Smooth muscle cell (in vitro differentiated cells): ENCODE data around the gene RAB44. TPM values are rescaled to one million over a fixed set of nuclear protein-coding genes. Genes with fewer than 3 reads are reported as not detected.

ENCODE experiments used
- DNase-seq: peaks from one replicate; lab custom pipeline; 2025; ENCODE audit not compliant: unreplicated experiment; lab: John Stamatoyannopoulos, UW
- H2AFZ ChIP-seq: fragments of 200-600 bp; sonication (generic); 2 replicates; pipeline ENCODE4 v1.6.0; 2016; ENCODE audit warnings: antibody characterized with exemption, low read depth, mild to moderate bottlenecking
- H3F3A ChIP-seq: fragments of 200-600 bp; sonication (generic); 2 replicates; pipeline ENCODE4 v1.6.0; 2017; ENCODE audit warnings: antibody characterized with exemption, low read depth
- H3K27ac ChIP-seq: fragments of 200-600 bp; sonication (generic); 2 replicates; pipeline ENCODE4 v1.5.1; 2016; ENCODE audit warnings: low read depth, mild to moderate bottlenecking
- H3K27me3 ChIP-seq: fragments of 200-600 bp; sonication (generic); 2 replicates; pipeline ENCODE4 v1.6.1; 2016; ENCODE audit warnings: low read depth, mild to moderate bottlenecking
- H3K36me3 ChIP-seq: fragments of 200-600 bp; sonication (generic); 2 replicates; pipeline ENCODE4 v1.5.1; 2016; ENCODE audit warnings: low read depth
- H3K4me1 ChIP-seq: fragments of 200-600 bp; sonication (generic); 2 replicates; pipeline ENCODE4 v1.5.1; 2016; ENCODE audit warnings: low read depth
- H3K4me2 ChIP-seq: fragments of 200-600 bp; sonication (generic); 2 replicates; pipeline ENCODE4 v1.6.0; 2016; ENCODE audit warnings: mild to moderate bottlenecking
- H3K4me3 ChIP-seq: fragments of 200-600 bp; sonication (generic); 2 replicates; pipeline ENCODE4 v1.5.1; 2016; ENCODE audit warnings: mild to moderate bottlenecking
- H3K79me2 ChIP-seq: fragments of 200-600 bp; sonication (generic); 2 replicates; pipeline ENCODE4 v1.6.0; 2016; ENCODE audit warnings: low read depth, mild to moderate bottlenecking
- H3K9ac ChIP-seq: fragments of 200-600 bp; sonication (generic); 2 replicates; pipeline ENCODE4 v1.6.0; 2016; ENCODE audit warnings: low read depth
- H3K9me3 ChIP-seq: fragments of 200-600 bp; sonication (generic); replicated peaks from 2 replicates; pipeline ENCODE4 v1.5.1; 2016; ENCODE audit warnings: low read depth
- H4K20me1 ChIP-seq: fragments of 200-600 bp; sonication (generic); 2 replicates; pipeline ENCODE4 v1.6.0; 2016; ENCODE audit warnings: low read depth
- CTCF ChIP-seq: fragments of 200-600 bp; sonication (generic); IDR thresholded peaks from 2 replicates; pipeline ENCODE4 v1.5.1; 2017; ENCODE audit warnings: borderline replicate concordance, mild to moderate bottlenecking, antibody characterized with exemption; ENCODE audit not compliant: insufficient read depth, poor library complexity, severe bottlenecking
- WGBS: methylation state at CpG from one replicate; pipeline ENCODE4 v1.1.7; 2016; ENCODE audit warnings: low lambda C conversion rate; 5-methylcytosine and 5-hydroxymethylcytosine counted together
- polyA plus RNA-seq: library from polyadenylated mRNA; unstranded; fragments of >200 nt; fragmentation: Nextera tagmentation; extraction: Ambion mirVana; gene quantifications from 2 replicates; pipeline ENCODE4 v1.2.1, GENCODE V29; 2016
- total RNA-seq: library from RNA; depleted of rRNA; stranded (reverse); fragments of >200 nt; gene quantifications from 2 replicates; pipeline ENCODE4 v1.2.3, GENCODE V29; 2014

RAB44 gene
- total and polyA plus RNA-seq, 2 experiments from 2014 or later, result 0.03 TPM; not detected in 1

GRCh38 chr6:36698196-36698595 lies 570 bp downstream of the RAB44 start:
- no peak for DNase-seq
- Histone ChIP-seq H3K36me3 (no peaks in the 10 kb centered on the region), H3K9ac (no peak overlapping the region), H3K4me2 (no peak overlapping the region), H3K27me3 (no peaks in the 10 kb centered on the region), H3K9me3 (no peaks in the 10 kb centered on the region), H4K20me1 (no peaks in the 10 kb centered on the region), H3K4me1 (no peaks in the 10 kb centered on the region), H2AFZ (no peak overlapping the region), H3K79me2 (no peaks in the 10 kb centered on the region), H3F3A (no peaks in the 10 kb centered on the region), H3K4me3 (no peak overlapping the region), H3K27ac (no peak overlapping the region)
- WGBS, result 91% methylated on average over 6 of the region's 6 CpGs
- TF ChIP-seq CTCF, result no peak

GRCh38 chr6:36698871-36699271 lies 1.2 kb downstream of the RAB44 start:
- Histone ChIP-seq H3K27me3 (no peaks in the 10 kb centered on the region), H3K4me2 (no peak overlapping the region), H3F3A (no peaks in the 10 kb centered on the region), H3K4me3 (no peak overlapping the region), H4K20me1 (no peaks in the 10 kb centered on the region), H2AFZ (no peak overlapping the region), H3K4me1 (no peaks in the 10 kb centered on the region), H3K79me2 (no peaks in the 10 kb centered on the region), H3K27ac (no peak overlapping the region), H3K9me3 (no peaks in the 10 kb centered on the region), H3K9ac (no peak overlapping the region), H3K36me3 (no peaks in the 10 kb centered on the region)
- no peak for TF ChIP-seq CTCF
- 87% methylated on average over 8 of the region's 8 CpGs for WGBS
- DNase-seq, result no peak

GRCh38 chr6:36699348-36699747 lies 1.7 kb downstream of the RAB44 start:
- Histone ChIP-seq H3K27me3 (no peaks in the 10 kb centered on the region), H3K36me3 (no peaks in the 10 kb centered on the region), H3K27ac (no peak overlapping the region), H3K4me2 (no peak overlapping the region), H3K9ac (no peak overlapping the region), H2AFZ (no peak overlapping the region), H3K4me3 (no peak overlapping the region), H4K20me1 (no peaks in the 10 kb centered on the region), H3F3A (no peaks in the 10 kb centered on the region), H3K9me3 (no peaks in the 10 kb centered on the region), H3K4me1 (no peaks in the 10 kb centered on the region), H3K79me2 (no peaks in the 10 kb centered on the region)
- TF ChIP-seq CTCF, result no peak
- DNase-seq, result no peak
- WGBS, result 90% methylated on average over 7 of the region's 7 CpGs

GRCh38 chr6:36700071-36700812 lies 2.6 kb downstream of the RAB44 start:
- no peak overlapping the region for H3K4me3 ChIP-seq
- H3K27me3 ChIP-seq, result no peaks in the 10 kb centered on the region
- TF ChIP-seq CTCF, result no peak
- H3K79me2 ChIP-seq, result no peaks in the 10 kb centered on the region
- no peaks in the 10 kb centered on the region for H4K20me1 ChIP-seq
- H3K9ac ChIP-seq, result no peak overlapping the region
- no peak overlapping the region for H2AFZ ChIP-seq
- no peak overlapping the region for H3K4me2 ChIP-seq
- H3K36me3 ChIP-seq, result no peaks in the 10 kb centered on the region
- no peaks in the 10 kb centered on the region for H3F3A ChIP-seq
- H3K4me1 ChIP-seq, result no peaks in the 10 kb centered on the region
- WGBS, result 93% methylated on average over 7 of the region's 7 CpGs
- DNase-seq, result no peak
- no peak overlapping the region for H3K27ac ChIP-seq
- no peaks in the 10 kb centered on the region for H3K9me3 ChIP-seq
